Calu3 (cell line): Measurements from ENCODE around the gene HECW1. TPM values are rescaled to one million over a fixed set of nuclear protein-coding genes. Genes with fewer than 3 reads are reported as not detected.

ENCODE experiments used
- BruUV-seq: library from RNA; stranded (reverse); fragments of 400-500 nt; replicated peaks from 2 replicates; lab custom pipeline; 2021; lab: Mats Ljungman, UMichigan
- CTCF ChIA-PET: fragments of 300-600 bp; sonication (Branson Sonifier 250); formaldehyde crosslinking; loops from one replicate; lab custom pipeline; 2022; ENCODE audit warnings: antibody characterized with exemption; lab: Charles Lee
- DNase-seq: peaks from one replicate; pipeline ENCODE4 v3.0.0; 2022
- H3K27ac Mint-ChIP-seq: one replicate; pipeline ENCODE4 v1.8.0; 2022; ENCODE audit warnings: mixed read lengths; ENCODE audit not compliant: unreplicated experiment
- H3K27me3 Mint-ChIP-seq: one replicate; pipeline ENCODE4 v1.8.0; 2022; ENCODE audit warnings: mixed read lengths; ENCODE audit not compliant: unreplicated experiment
- H3K36me3 Mint-ChIP-seq: one replicate; pipeline ENCODE4 v1.8.0; 2022; ENCODE audit warnings: mild to moderate bottlenecking, moderate library complexity, mixed read lengths; ENCODE audit not compliant: insufficient read depth, unreplicated experiment
- H3K4me1 Mint-ChIP-seq: one replicate; pipeline ENCODE4 v1.8.0; 2022; ENCODE audit warnings: mild to moderate bottlenecking, low read depth, mixed read lengths; ENCODE audit not compliant: unreplicated experiment
- H3K4me3 Mint-ChIP-seq: one replicate; pipeline ENCODE4 v1.8.0; 2022; ENCODE audit warnings: mild to moderate bottlenecking, low read depth, moderate library complexity, mixed read lengths; ENCODE audit not compliant: unreplicated experiment
- H3K9me3 Mint-ChIP-seq: one replicate; pipeline ENCODE4 v1.8.0; 2022; ENCODE audit warnings: low read depth, mixed read lengths; ENCODE audit not compliant: unreplicated experiment
- CTCF ChIP-seq: fragments of 200-600 bp; IDR thresholded peaks from one replicate; pipeline ENCODE4 v1.8.0; 2022; ENCODE audit warnings: antibody characterized with exemption; ENCODE audit not compliant: unreplicated experiment
- intact Hi-C: fragments of 100-400 bp; cut with micrococcal nuclease; formaldehyde crosslinking; loops from one replicate; pipeline ENCODE4 v1.10.0; 2022; ENCODE audit not compliant: unreplicated experiment
- total RNA-seq: library from RNA; stranded (reverse); gene quantifications from 2 replicates; pipeline ENCODE4 v1.2.3, GENCODE V29; 2022

The HECW1 gene
- total RNA-seq, 1 experiment from 2014 or later = 0.33 TPM

GRCh38 chr7:43537765-43538403, 425.4 kb downstream of the HECW1 start:
- no peak overlapping the region for H3K4me3 Mint-ChIP-seq
- H3K36me3 Mint-ChIP-seq = no peaks in the 10 kb centered on the region
- no TSS peak for BruUV-seq
- H3K27me3 Mint-ChIP-seq = no peaks in the 10 kb centered on the region
- no peak for TF ChIP-seq CTCF
- intact Hi-C loops = no loop called here
- no peak for DNase-seq
- peaks cover 8% of the 10 kb centered on the region for H3K4me1 Mint-ChIP-seq
- H3K27ac Mint-ChIP-seq = no peak overlapping the region
- CTCF ChIA-PET = interaction anchor here (1.3 kb wide), 1 partner anchor 44 kb away, joined by 6 read pairs; the partner anchor contains the start of gene STK17A
- no peaks in the 10 kb centered on the region for H3K9me3 Mint-ChIP-seq

- no peak overlapping the region for H3K27ac Mint-ChIP-seq
- DNase-seq = no peak
- TF ChIP-seq CTCF = no peak
- CTCF ChIA-PET = no interaction called here
- peaks cover 8% of the 10 kb centered on the region for H3K4me1 Mint-ChIP-seq
- intact Hi-C loops = no loop called here
- H3K36me3 Mint-ChIP-seq = no peaks in the 10 kb centered on the region
- no peaks in the 10 kb centered on the region for H3K27me3 Mint-ChIP-seq
- no TSS peak for BruUV-seq
- no peak overlapping the region for H3K4me3 Mint-ChIP-seq
- H3K9me3 Mint-ChIP-seq = no peaks in the 10 kb centered on the region
These were observed 425.9 kb downstream of the HECW1 start for GRCh38 chr7:43538404-43538771.

DNA sequence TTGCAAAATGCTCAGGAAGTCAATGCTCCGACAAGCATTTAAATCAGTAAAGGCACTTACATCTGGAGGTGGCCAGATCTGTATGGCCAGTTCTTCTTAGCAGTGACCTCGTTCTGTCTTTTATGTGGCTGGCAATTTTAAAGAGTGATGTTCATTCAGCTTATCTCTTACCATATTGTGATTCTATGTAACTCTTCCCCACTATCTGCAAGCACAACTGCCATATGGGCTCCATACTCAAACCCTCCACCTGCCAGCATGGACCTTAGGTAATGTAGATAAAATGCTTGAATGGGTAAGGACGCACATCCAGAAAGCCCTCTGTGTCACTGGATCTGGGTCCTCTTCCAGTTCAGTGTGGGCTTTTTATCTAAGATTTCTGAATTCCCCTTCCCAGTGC, 428.0 kb downstream of the HECW1 start:
- no peak overlapping the region for H3K4me3 Mint-ChIP-seq
- no peaks in the 10 kb centered on the region for H3K9me3 Mint-ChIP-seq
- CTCF ChIA-PET = no interaction called here
- TF ChIP-seq CTCF = no peak
- H3K27ac Mint-ChIP-seq = no peak overlapping the region
- H3K27me3 Mint-ChIP-seq = no peaks in the 10 kb centered on the region
- no peak for DNase-seq
- peaks cover 8% of the 10 kb centered on the region for H3K4me1 Mint-ChIP-seq
- intact Hi-C loops = no loop called here
- BruUV-seq = no TSS peak
- H3K36me3 Mint-ChIP-seq = no peaks in the 10 kb centered on the region

GRCh38 chr7:43542716-43543115, 430.3 kb downstream of the HECW1 start:
- H3K27me3 Mint-ChIP-seq = peaks cover 9% of the 10 kb centered on the region
- peaks cover 8% of the 10 kb centered on the region for H3K4me1 Mint-ChIP-seq
- H3K36me3 Mint-ChIP-seq = no peaks in the 10 kb centered on the region
- H3K4me3 Mint-ChIP-seq = no peak overlapping the region
- intact Hi-C loops = no loop called here
- DNase-seq = no peak
- peaks cover 4% of the 10 kb centered on the region for H3K9me3 Mint-ChIP-seq
- no peak overlapping the region for H3K27ac Mint-ChIP-seq
- CTCF ChIA-PET = no interaction called here
- BruUV-seq = no TSS peak
- no peak for TF ChIP-seq CTCF
